NB4 (cell line): ENCODE results near the gene ZNF248.

Experiments used
- DNase-seq: peaks from one replicate; pipeline ENCODE4 v3.0.0; 2010; ENCODE audit warnings: low read depth
- H3K4me3 ChIP-seq: one replicate; pipeline ENCODE4 v1.5.1; 2011; ENCODE audit warnings: mild to moderate bottlenecking, low read depth, low read length, moderate library complexity
- CTCF ChIP-seq: IDR thresholded peaks from one replicate; pipeline ENCODE4 v1.5.1; 2012; ENCODE audit warnings: low read depth, low read length
- MYC ChIP-seq: IDR thresholded peaks from 2 replicates; pipeline ENCODE4 v1.6.1; 2011; ENCODE audit warnings: low read depth, low read length
- POLR2A ChIP-seq: IDR thresholded peaks from 2 replicates; pipeline ENCODE4 v1.6.1; 2011; ENCODE audit warnings: mild to moderate bottlenecking; ENCODE audit not compliant: insufficient read length; ENCODE audit errors: extremely low read depth
- TF ChIP-seq, protein P1 (sequence below): IDR thresholded peaks from 2 replicates; pipeline ENCODE4 v1.6.1; 2011; ENCODE audit warnings: low read depth, low read length

ZNF248 gene

GRCh38 chr10:37803269-37803668, 54.1 kb downstream of the ZNF248 start:
- peak; percentile 52 for DNase-seq
- H3K4me3 ChIP-seq, result no peak overlapping the region
- no peak for TF ChIP-seq POLR2A
- TF ChIP-seq MYC, result no peak
- TF ChIP-seq CTCF, result no peak
- TF ChIP-seq, protein P1, sequence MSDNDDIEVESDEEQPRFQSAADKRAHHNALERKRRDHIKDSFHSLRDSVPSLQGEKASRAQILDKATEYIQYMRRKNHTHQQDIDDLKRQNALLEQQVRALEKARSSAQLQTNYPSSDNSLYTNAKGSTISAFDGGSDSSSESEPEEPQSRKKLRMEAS, result no peak

GRCh38 chr10:37801557-37801956, 55.9 kb downstream of the ZNF248 start:
- TF ChIP-seq MYC, result no peak
- TF ChIP-seq POLR2A, result no peak
- TF ChIP-seq CTCF, result no peak
- TF ChIP-seq, protein P1, result no peak
- no peak overlapping the region for H3K4me3 ChIP-seq
- DNase-seq, result peak; percentile 45

- TF ChIP-seq POLR2A (no peak), CTCF (no peak), MYC (no peak)
- TF ChIP-seq, protein P1, result no peak
- DNase-seq, result peak; percentile 34
- H3K4me3 ChIP-seq, result no peak overlapping the region
These were observed 63.0 kb downstream of the ZNF248 start for GRCh38 chr10:37794305-37794976.

DNA sequence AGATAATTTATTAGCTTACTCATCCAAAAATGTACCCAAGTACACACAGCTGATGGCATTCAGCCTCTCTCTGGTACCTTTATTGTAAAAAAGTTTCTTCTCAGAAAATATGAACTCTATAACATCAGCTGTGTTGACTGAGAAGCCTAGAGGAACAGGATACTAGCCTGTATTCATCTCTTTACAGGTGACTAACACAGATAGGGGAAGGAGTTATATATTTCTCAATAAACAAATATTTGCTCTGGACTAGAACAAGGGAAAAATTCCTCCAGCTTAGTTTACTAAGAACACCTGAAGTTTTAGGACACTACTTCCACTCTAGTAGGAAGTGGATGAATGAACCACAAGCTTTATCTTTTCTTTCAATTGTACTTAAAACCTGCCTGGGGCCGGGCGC, 67.8 kb downstream of the ZNF248 start:
- TF ChIP-seq POLR2A (no peak), MYC (no peak), CTCF (no peak)
- TF ChIP-seq, protein P1, result no peak
- H3K4me3 ChIP-seq, result no peak overlapping the region
- no peak for DNase-seq

DNA sequence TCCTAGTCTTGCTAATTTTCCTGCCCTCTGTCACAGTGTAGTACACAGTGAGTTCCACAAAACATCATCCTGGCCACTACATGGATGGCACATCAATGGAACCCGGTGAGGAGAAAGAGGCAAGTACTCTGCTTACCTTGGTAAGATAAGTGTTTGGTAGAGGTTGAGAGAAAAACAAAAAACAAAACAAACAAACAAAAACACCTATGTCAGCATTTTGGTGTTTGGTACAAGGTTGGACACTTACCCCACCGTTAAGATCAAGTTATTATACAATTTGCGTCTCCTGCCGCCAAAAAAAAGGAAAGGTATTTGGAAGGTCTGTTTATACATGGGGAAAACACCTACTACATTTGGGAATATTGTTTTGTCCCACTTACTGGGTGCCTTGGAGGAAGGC, 72.7 kb downstream of the ZNF248 start:
- no peak for DNase-seq
- H3K4me3 ChIP-seq, result no peak overlapping the region
- TF ChIP-seq MYC (no peak), POLR2A (no peak)
- TF ChIP-seq, protein P1, result no peak

DNA sequence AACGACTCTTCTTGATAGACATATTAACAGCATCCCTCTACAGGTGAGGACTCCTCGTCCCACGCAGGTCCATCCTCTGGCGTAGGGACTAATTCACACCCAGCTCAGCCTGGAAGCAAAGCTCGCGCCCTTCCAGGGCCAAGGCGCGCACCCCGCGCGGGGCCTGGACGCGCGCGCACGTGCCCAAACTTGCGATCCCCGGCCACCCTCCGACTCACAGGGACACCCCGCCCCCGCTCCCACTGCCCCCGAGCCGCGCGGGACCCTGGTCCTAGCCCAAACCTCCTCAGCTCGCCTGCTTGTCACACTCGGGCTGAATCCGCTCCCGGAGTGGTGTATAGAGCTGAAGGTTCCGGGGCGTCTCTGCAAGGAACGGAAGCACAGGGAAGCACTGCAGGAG, 76.9 kb downstream of the ZNF248 start:
- no peak for DNase-seq
- TF ChIP-seq MYC (no peak), POLR2A (no peak), CTCF (no peak)
- TF ChIP-seq, protein P1, result no peak
- H3K4me3 ChIP-seq, result no peak overlapping the region
